Esophagus (tissue), 2 donors: ENCODE data around the gene ST6GAL1. TPM values are rescaled to one million over a fixed set of nuclear protein-coding genes. Genes with fewer than 3 reads are reported as not detected.

Source experiments
- H3K27ac ChIP-seq, 2 donors: one replicate each; pipeline ENCODE4 v1.5.1; 2013; ENCODE audit warnings: low read depth in 2 of 2, mild to moderate bottlenecking in 2 of 2, inconsistent platforms in 1 of 2, low read length in 1 of 2, moderate library complexity in 1 of 2
- H3K27me3 ChIP-seq, 2 donors: one replicate each; pipeline ENCODE4 v1.6.1; 2013; ENCODE audit warnings: low read length in 2 of 2, control low read depth in 1 of 2, mild to moderate bottlenecking in 1 of 2; ENCODE audit not compliant: insufficient read depth in 2 of 2, control insufficient read depth in 1 of 2
- H3K36me3 ChIP-seq, 2 donors: one replicate each; pipeline ENCODE4 v1.6.1; 2013; ENCODE audit warnings: low read length in 1 of 2; ENCODE audit not compliant: control insufficient read depth in 2 of 2, insufficient read depth in 2 of 2
- H3K4me1 ChIP-seq, 2 donors: one replicate each; pipeline ENCODE4 v1.6.1; 2013; ENCODE audit warnings: low read length in 1 of 2; ENCODE audit not compliant: control insufficient read depth in 2 of 2, insufficient read depth in 2 of 2
- H3K4me3 ChIP-seq, 2 donors: one replicate each; pipeline ENCODE4 v1.5.1; 2013; ENCODE audit warnings: low read length in 2 of 2, mild to moderate bottlenecking in 2 of 2, low read depth in 1 of 2, moderate library complexity in 1 of 2
- H3K9me3 ChIP-seq, 2 donors: one replicate each; pipeline ENCODE4 v1.6.1; 2013; ENCODE audit warnings: mild to moderate bottlenecking in 2 of 2, low read depth in 1 of 2, low read length in 1 of 2, moderate library complexity in 1 of 2; ENCODE audit not compliant: control insufficient read depth in 2 of 2, insufficient read depth in 1 of 2
- WGBS, 2 donors: extraction: QIAGEN DNeasy Blood & Tissue Kit; methylation state at CpG; one replicate each; pipeline ENCODE4 v1.1.7; 2013; 5-methylcytosine and 5-hydroxymethylcytosine counted together
- polyA plus RNA-seq, 2 donors: library from polyadenylated mRNA; stranded (reverse); fragments of 200-250 nt; gene quantifications; one replicate each; pipeline ENCODE4 v1.2.3, GENCODE V29; 2013
- donor health status: healthy with polysubstance abuse.
- donor health status: Bipolar disorder and iron deficiency.

The ST6GAL1 gene
- polyA plus RNA-seq, 2 donors, result 2.0 to 3.0 TPM

- no peaks in the 10 kb centered on the region for H3K27me3 ChIP-seq
- H3K27ac ChIP-seq, result no peak overlapping the region
- H3K4me3 ChIP-seq, result no peak overlapping the region
- no peaks in the 10 kb centered on the region for H3K9me3 ChIP-seq
- no peaks in the 10 kb centered on the region for H3K36me3 ChIP-seq
- peaks cover 0 to 4% of the 10 kb centered on the region in 2 donors for H3K4me1 ChIP-seq
- WGBS, 2 donors, result 95 to 96% methylated on average over 5 of the region's 5 CpGs
Observed at GRCh38 chr3:187103251-187103650, 172.9 kb downstream of the ST6GAL1 start.

GRCh38 chr3:187104342-187104741 is 174.0 kb downstream of the ST6GAL1 start:
- Histone ChIP-seq H3K4me3 (no peak overlapping the region), H3K27ac (no peak overlapping the region), H3K9me3 (no peaks in the 10 kb centered on the region), H3K4me1 (peaks cover 0 to 4% of the 10 kb centered on the region in 2 donors), H3K36me3 (no peaks in the 10 kb centered on the region), H3K27me3 (no peaks in the 10 kb centered on the region)
- 85 to 90% methylated on average over 7 of the region's 7 CpGs for WGBS, 2 donors

- H3K36me3 ChIP-seq, result no peaks in the 10 kb centered on the region
- WGBS, 2 donors, result 82 to 83% methylated on average over 7 of the region's 7 CpGs
- H3K9me3 ChIP-seq, result no peaks in the 10 kb centered on the region
- no peak overlapping the region for H3K27ac ChIP-seq
- no peaks in the 10 kb centered on the region for H3K27me3 ChIP-seq
- H3K4me3 ChIP-seq, result no peak overlapping the region
- peaks cover 0 to 4% of the 10 kb centered on the region in 2 donors for H3K4me1 ChIP-seq
Observed at GRCh38 chr3:187104933-187105332, 174.6 kb downstream of the ST6GAL1 start.

GRCh38 chr3:187105700-187106099 is 175.4 kb downstream of the ST6GAL1 start:
- 88 to 90% methylated on average over 3 of the region's 3 CpGs for WGBS, 2 donors
- Histone ChIP-seq H3K4me3 (no peak overlapping the region), H3K9me3 (no peaks in the 10 kb centered on the region), H3K4me1 (peaks cover 0 to 4% of the 10 kb centered on the region in 2 donors), H3K27me3 (no peaks in the 10 kb centered on the region), H3K27ac (no peak overlapping the region), H3K36me3 (no peaks in the 10 kb centered on the region)

GRCh38 chr3:187107989-187108388 is 177.7 kb downstream of the ST6GAL1 start:
- WGBS, 2 donors, result 62 to 76% methylated on average over 3 of the region's 3 CpGs
- H3K27me3 ChIP-seq, result no peaks in the 10 kb centered on the region
- no peaks in the 10 kb centered on the region for H3K9me3 ChIP-seq
- H3K27ac ChIP-seq, result no peak overlapping the region
- no peaks in the 10 kb centered on the region for H3K4me1 ChIP-seq
- H3K4me3 ChIP-seq, result no peak overlapping the region
- H3K36me3 ChIP-seq, result no peaks in the 10 kb centered on the region

GRCh38 chr3:187110156-187110555 is 179.8 kb downstream of the ST6GAL1 start:
- H3K36me3 ChIP-seq, result no peaks in the 10 kb centered on the region
- 81 to 88% methylated on average over 1 of the region's 1 CpG for WGBS, 2 donors
- H3K9me3 ChIP-seq, result no peaks in the 10 kb centered on the region
- H3K4me3 ChIP-seq, result no peak overlapping the region
- H3K27ac ChIP-seq, result no peak overlapping the region
- H3K4me1 ChIP-seq, result no peaks in the 10 kb centered on the region
- H3K27me3 ChIP-seq, result no peaks in the 10 kb centered on the region

- no peak overlapping the region for H3K27ac ChIP-seq
- no peaks in the 10 kb centered on the region for H3K4me1 ChIP-seq
- WGBS, 2 donors, result 32 to 33% methylated on average over 2 of the region's 2 CpGs
- no peaks in the 10 kb centered on the region for H3K27me3 ChIP-seq
- H3K9me3 ChIP-seq, result no peaks in the 10 kb centered on the region
- no peak overlapping the region for H3K4me3 ChIP-seq
- no peaks in the 10 kb centered on the region for H3K36me3 ChIP-seq
Observed at GRCh38 chr3:187112934-187113793, 182.8 kb downstream of the ST6GAL1 start.

- 90% methylated on average over 2 of the region's 2 CpGs for WGBS, 2 donors
- no peak overlapping the region for H3K4me3 ChIP-seq
- no peaks in the 10 kb centered on the region for H3K27me3 ChIP-seq
- H3K27ac ChIP-seq, result no peak overlapping the region
- no peaks in the 10 kb centered on the region for H3K36me3 ChIP-seq
- H3K4me1 ChIP-seq, result no peaks in the 10 kb centered on the region
- H3K9me3 ChIP-seq, result no peaks in the 10 kb centered on the region
Observed at GRCh38 chr3:187114511-187114910, 184.2 kb downstream of the ST6GAL1 start.

- Histone ChIP-seq H3K9me3 (no peaks in the 10 kb centered on the region), H3K4me1 (no peaks in the 10 kb centered on the region)
- 85 to 86% methylated on average over 2 of the region's 2 CpGs for WGBS, 2 donors
Observed at GRCh38 chr3:187120326-187120725, 190.0 kb downstream of the ST6GAL1 start.

GRCh38 chr3:187122261-187122660 is 191.9 kb downstream of the ST6GAL1 start:
- H3K27ac ChIP-seq, result no peak overlapping the region
- 85 to 89% methylated on average over 1 of the region's 1 CpG for WGBS, 2 donors
- no peaks in the 10 kb centered on the region for H3K36me3 ChIP-seq
- no peak overlapping the region for H3K4me3 ChIP-seq
- H3K9me3 ChIP-seq, result no peaks in the 10 kb centered on the region
- no peaks in the 10 kb centered on the region for H3K27me3 ChIP-seq
- no peaks in the 10 kb centered on the region for H3K4me1 ChIP-seq

More at GRCh38 chr3:187120326-187120725, 190.0 kb downstream of the ST6GAL1 start:
- Histone ChIP-seq H3K27me3 (no peaks in the 10 kb centered on the region), H3K36me3 (no peaks in the 10 kb centered on the region), H3K27ac (no peak overlapping the region), H3K4me3 (no peak overlapping the region)
